Hematopoietic multipotent progenitor cell treated with erythropoietin and hydrocortisone succinate and interleukin-3 and kit ligand, for 8 days (in vitro differentiated cells): ENCODE data around the gene PRR11.
"Not testable (repeated sequence)": the region's sequence is repeated elsewhere in the genome, so short reads cannot be mapped to it uniquely, and the experiment has no call there.

Experiments
- DNase-seq: peaks from one replicate; pipeline ENCODE4 v3.0.0-alpha.2; 2015

The PRR11 gene

GRCh38 chr17:59221159-59221847, 65.8 kb downstream of the PRR11 start:
- peak; percentile 50 for DNase-seq

DNA sequence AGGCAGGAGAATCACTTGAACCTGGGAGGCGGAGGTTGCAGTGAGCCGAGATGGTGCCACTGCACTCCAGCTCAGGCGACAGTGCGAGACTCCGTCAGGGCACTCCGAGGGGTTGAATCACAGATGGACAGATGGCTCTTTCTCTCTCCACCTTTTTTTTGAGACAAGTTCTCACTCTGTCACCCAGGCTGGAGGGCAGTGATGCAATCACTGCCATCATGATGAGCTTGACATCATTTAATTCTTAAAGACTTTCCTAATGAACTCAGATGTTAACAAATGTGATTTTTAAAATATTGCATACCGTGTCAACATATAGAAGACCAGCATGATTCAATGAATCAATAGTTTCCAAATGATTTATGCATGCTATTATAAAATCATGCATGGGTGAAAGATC, 68.3 kb downstream of the PRR11 start:
- DNase-seq, result no peak

GRCh38 chr17:59228588-59228987, 73.0 kb downstream of the PRR11 start:
- not testable (repeated sequence) for DNase-seq

GRCh38 chr17:59230764-59231163, 75.2 kb downstream of the PRR11 start:
- no peak for DNase-seq

DNA sequence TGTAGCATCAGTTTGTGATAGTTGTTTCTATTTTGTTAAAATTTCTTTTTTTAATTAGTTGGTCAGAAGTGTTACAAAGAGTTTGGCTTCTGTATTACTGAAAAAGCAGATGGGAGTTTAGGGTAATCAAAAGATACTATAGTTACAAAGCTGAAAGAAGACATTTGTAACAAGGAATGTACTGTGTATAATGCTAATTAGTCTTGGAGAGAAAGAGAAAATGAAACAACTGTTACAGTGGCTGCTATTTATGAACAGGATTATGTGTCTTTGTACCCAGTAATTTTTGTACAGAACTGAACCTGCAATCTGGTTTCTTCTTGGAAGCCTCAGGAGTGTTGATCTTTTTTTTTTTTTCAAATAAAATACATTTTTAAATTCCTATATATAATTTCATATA, 79.1 kb downstream of the PRR11 start:
- no peak for DNase-seq

DNA sequence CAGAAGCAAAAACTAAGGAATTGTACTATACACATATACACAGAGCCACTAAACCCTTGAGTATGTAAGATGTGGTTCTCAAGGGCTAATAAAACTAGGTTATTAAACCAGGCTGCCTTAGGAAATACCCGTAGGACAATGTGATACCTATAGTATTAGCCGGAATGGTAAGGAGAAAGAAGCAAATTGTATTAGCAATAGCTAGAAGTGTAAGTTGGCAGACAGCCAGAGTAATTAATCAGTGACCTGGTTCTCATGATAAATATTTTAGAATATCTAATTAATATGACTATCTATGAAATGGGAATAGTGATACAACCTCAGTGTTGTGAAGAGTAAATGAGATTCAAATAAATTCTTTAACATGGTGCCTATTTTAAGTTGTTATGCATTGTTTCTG, 83.4 kb downstream of the PRR11 start:
- DNase-seq, result no peak

GRCh38 chr17:59244081-59244480, 88.5 kb downstream of the PRR11 start:
- no peak for DNase-seq
